MCF 10A (cell line): ENCODE measurements around the gene TLCD1. TPM values are rescaled to one million over a fixed set of nuclear protein-coding genes. Genes with fewer than 3 reads are reported as not detected.

Experiments used
- BruUV-seq: library from RNA; stranded (reverse); fragments of 400-500 nt; replicated peaks from 2 replicates; lab custom pipeline; 2021; lab: Mats Ljungman, UMichigan
- CTCF ChIA-PET: fragments of 300-600 bp; sonication (Branson Sonifier 250); formaldehyde crosslinking; extraction: SDS; loops from one replicate; lab custom pipeline; 2021; ENCODE audit warnings: antibody characterized with exemption, inconsistent platforms; lab: Yijun Ruan, JAX
- POLR2A ChIA-PET: fragments of 300-600, 350-650 bp; sonication (Branson Sonifier 250); formaldehyde crosslinking; extraction: SDS; loops from one replicate; lab custom pipeline; 2020; ENCODE audit warnings: antibody characterized with exemption, inconsistent platforms; lab: Yijun Ruan, JAX
- DNase-seq: peaks from one replicate; pipeline ENCODE4 v3.0.0-alpha.2; 2018; ENCODE audit not compliant: unreplicated experiment
- H3K27ac Mint-ChIP-seq: one replicate; pipeline ENCODE4 v1.8.0; 2022; ENCODE audit warnings: mild to moderate bottlenecking, low read depth, mixed read lengths; ENCODE audit not compliant: unreplicated experiment
- H3K27me3 Mint-ChIP-seq: one replicate; pipeline ENCODE4 v1.8.0; 2022; ENCODE audit warnings: mixed read lengths; ENCODE audit not compliant: insufficient read depth, unreplicated experiment
- H3K36me3 Mint-ChIP-seq: one replicate; pipeline ENCODE4 v1.8.0; 2022; ENCODE audit warnings: mild to moderate bottlenecking, moderate library complexity, mixed read lengths; ENCODE audit not compliant: insufficient read depth, unreplicated experiment
- H3K4me1 Mint-ChIP-seq: one replicate; pipeline ENCODE4 v1.8.0; 2022; ENCODE audit warnings: mixed read lengths; ENCODE audit not compliant: insufficient read depth, unreplicated experiment
- H3K4me3 Mint-ChIP-seq: one replicate; pipeline ENCODE4 v1.8.0; 2022; ENCODE audit warnings: mild to moderate bottlenecking, moderate library complexity, mixed read lengths; ENCODE audit not compliant: unreplicated experiment
- H3K9me3 Mint-ChIP-seq: one replicate; pipeline ENCODE4 v1.8.0; 2022; ENCODE audit warnings: mixed read lengths; ENCODE audit not compliant: unreplicated experiment
- CTCF ChIP-seq: fragments of 200-600 bp; IDR thresholded peaks from one replicate; pipeline ENCODE4 v1.8.0; 2022; ENCODE audit warnings: antibody characterized with exemption, mild to moderate bottlenecking; ENCODE audit not compliant: unreplicated experiment
- intact Hi-C: fragments of 100-400 bp; cut with micrococcal nuclease; formaldehyde crosslinking; loops from 2 replicates; pipeline ENCODE4 v1.14.1; 2022
- total RNA-seq: library from RNA; stranded (reverse); gene quantifications from 2 replicates; pipeline ENCODE4 v1.2.3, GENCODE V29; 2022

TLCD1 gene
- total RNA-seq, 1 experiment from 2014 or later, result 18.7 TPM

- peak within 1 kb of the TSS; percentile 72 for H3K27ac Mint-ChIP-seq
- no peak for TF ChIP-seq CTCF
- DNase-seq, result no peak
- intact Hi-C loops, result no loop called here
- no peaks in the 10 kb centered on the region for H3K9me3 Mint-ChIP-seq
- BruUV-seq, result no TSS peak
- peaks cover 37% of the 10 kb centered on the region for H3K36me3 Mint-ChIP-seq
- ChIA-PET CTCF (interaction anchor here (1.6 kb wide), 1 partner anchor 13 kb away, joined by 4 read pairs; no protein-coding TSS in a partner anchor), POLR2A (interaction anchor here (0.9 to 2.3 kb wide), 6 partner anchors 9 to 98 kb away, joined by 3 to 41 read pairs (median 6); partner anchors contain the start of genes RPL23A, SDF2, SUPT6H and TLCD1)
- peaks cover 28% of the 10 kb centered on the region for H3K4me1 Mint-ChIP-seq
- peak within 1 kb of the TSS; percentile 71 for H3K4me3 Mint-ChIP-seq
- no peaks in the 10 kb centered on the region for H3K27me3 Mint-ChIP-seq
These were observed 14.4 kb downstream of the TLCD1 start, which contains the start of gene PROCA1 for GRCh38 chr17:28711723-28712031. Gene PROCA1, minus strand, starts transcription at chr17:28711888. Its CDS starts 228 bp downstream, at chr17:28711660.

GRCh38 chr17:28710861-28711722 lies 14.9 kb downstream of the TLCD1 start:
- Mint-ChIP-seq H3K4me1 (peaks cover 28% of the 10 kb centered on the region), H3K27me3 (no peaks in the 10 kb centered on the region), H3K36me3 (peaks cover 37% of the 10 kb centered on the region), H3K27ac (peak overlapping the region; percentile 72), H3K4me3 (peak overlapping the region; percentile 71), H3K9me3 (no peaks in the 10 kb centered on the region)
- TF ChIP-seq CTCF, result no peak
- no TSS peak for BruUV-seq
- DNase-seq, result peak; percentile 83
- ChIA-PET POLR2A (interaction anchor here (0.6 to 2.3 kb wide), 17 partner anchors 9 to 797 kb away, joined by 3 to 41 read pairs (median 4); partner anchors contain the start of genes FAM222B, RPL23A, SDF2 and SUPT6H), CTCF (interaction anchor here (0.6 to 1.6 kb wide), 2 partner anchors 14 to 28 kb away, joined by 3 to 4 read pairs; no protein-coding TSS in a partner anchor)
- intact Hi-C loops, result no loop called here

- POLR2A ChIA-PET, result interaction anchor here (0.6 to 2.3 kb wide), 4 partner anchors 12 to 106 kb away, joined by 3 to 5 read pairs (median 4); partner anchors contain the start of gene RPL23A
- no TSS peak for BruUV-seq
- no peak overlapping the region for H3K27ac Mint-ChIP-seq
- H3K27me3 Mint-ChIP-seq, result no peaks in the 10 kb centered on the region
- peaks cover 7% of the 10 kb centered on the region for H3K4me1 Mint-ChIP-seq
- no peak for TF ChIP-seq CTCF
- CTCF ChIA-PET, result interaction anchor here (1.0 to 1.2 kb wide), 2 partner anchors 9 to 410 kb away, joined by 3 to 4 read pairs; no protein-coding TSS in a partner anchor
- DNase-seq, result no peak
- H3K9me3 Mint-ChIP-seq, result no peaks in the 10 kb centered on the region
- intact Hi-C loops, result no loop called here
- no peak overlapping the region for H3K4me3 Mint-ChIP-seq
- H3K36me3 Mint-ChIP-seq, result peaks cover 21% of the 10 kb centered on the region
These were observed 18.7 kb downstream of the TLCD1 start for GRCh38 chr17:28707339-28707720.
